HG02610 (cell line): ENCODE results near the gene FAM174B.

Source experiments
- ATAC-seq: cut with Tn5 transposase; IDR thresholded peaks from one replicate; pipeline ENCODE4 v1.9.1; 2021; ENCODE audit warnings: mild to moderate bottlenecking, moderate library complexity; ENCODE audit not compliant: unreplicated experiment

Gene FAM174B

DNA sequence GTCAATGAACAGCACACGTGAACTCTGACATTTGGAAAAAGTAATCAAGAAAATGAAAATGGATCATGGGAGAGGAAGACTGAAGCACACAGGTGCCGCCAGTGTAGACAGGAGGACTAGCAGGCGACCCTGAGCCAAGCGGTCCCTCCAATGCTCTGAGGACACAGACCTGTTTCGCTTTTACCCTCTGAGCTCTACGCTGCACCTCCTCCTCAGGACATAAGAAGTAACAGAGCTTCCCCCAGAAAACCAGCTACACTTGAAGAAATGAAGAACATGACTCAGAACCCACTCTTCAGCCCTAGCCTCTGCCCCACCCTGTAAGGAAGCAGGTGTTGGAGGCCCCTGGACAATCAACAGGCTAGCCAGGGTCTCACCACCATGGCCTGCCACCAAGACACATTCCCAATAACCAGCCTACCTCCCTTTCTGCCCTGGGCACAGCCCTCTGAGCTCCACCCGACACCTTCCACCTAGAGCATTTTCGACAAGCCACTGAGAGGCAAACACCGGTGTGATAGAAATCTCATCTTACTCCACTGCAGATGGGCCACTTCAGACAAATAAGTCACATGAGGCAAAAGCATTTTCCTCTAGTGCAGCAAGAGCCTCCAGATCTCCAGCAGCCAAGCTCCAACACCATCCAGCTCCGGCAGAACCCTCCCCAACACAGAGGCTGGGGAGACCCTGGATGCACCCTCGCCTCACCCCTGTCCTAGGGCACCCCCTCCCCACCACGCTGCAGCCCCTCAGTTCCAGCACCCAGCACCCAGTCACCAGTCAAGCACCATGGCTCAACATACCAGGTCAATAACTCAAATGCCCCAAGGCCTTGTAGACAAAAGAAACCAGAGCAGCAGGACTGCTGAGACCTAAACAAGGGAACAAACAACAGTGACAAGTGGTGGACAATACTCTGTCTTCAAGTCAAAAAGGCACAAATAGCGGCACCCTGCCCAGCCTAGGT is 11.4 kb downstream of the FAM174B start:
- ATAC-seq = peak; percentile 71

- no peak for ATAC-seq
Measured at GRCh38 chr15:92638709-92639365, 16.7 kb downstream of the FAM174B start.

DNA sequence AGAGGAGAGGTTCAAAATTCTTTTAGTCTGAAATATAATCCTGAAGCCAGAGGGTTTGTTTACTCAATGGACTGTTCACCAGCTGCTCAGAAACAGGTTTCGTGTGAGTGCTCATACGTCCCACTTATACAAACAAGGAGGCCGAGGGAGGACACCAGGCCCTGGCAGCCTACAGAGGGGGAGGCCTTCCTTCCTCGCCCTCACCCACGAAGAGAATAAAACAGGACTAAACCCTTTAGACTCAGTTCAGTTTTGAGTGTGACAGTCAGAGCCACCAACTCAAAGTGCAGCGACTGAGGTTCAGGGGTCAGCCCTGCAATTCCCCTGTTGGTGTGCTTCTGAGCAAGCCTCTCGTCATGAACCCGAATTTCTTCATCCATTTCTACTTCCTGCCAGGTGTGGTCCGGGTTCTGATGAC is 17.3 kb downstream of the FAM174B start:
- peak; percentile 34 for ATAC-seq

DNA sequence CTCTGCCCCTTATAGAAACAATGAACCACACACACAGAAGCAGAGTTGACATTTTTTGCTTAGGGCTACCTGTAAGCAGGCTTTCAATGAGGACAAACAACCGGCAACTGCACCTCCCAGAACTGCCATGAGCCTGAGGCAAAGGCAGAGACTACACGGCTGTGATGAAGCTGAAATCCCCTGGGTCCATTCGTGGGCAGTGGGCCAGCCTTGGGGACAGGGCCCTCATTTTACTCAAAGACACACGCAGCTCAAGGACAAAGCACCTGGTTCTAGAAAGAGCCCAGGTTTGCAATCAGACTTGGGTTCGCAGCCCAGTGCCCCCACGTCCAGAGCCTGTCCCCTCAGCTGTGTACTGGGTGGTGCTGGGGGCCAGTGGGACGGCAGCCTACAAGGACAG is 17.9 kb downstream of the FAM174B start:
- no peak for ATAC-seq

- ATAC-seq = no peak
Measured at GRCh38 chr15:92636908-92637481, 18.6 kb downstream of the FAM174B start.

GRCh38 chr15:92636401-92636907 is 19.1 kb downstream of the FAM174B start:
- no peak for ATAC-seq

- ATAC-seq = no peak
Measured at GRCh38 chr15:92634671-92635201, 20.8 kb downstream of the FAM174B start.

GRCh38 chr15:92634060-92634459 is 21.5 kb downstream of the FAM174B start:
- ATAC-seq = no peak

GRCh38 chr15:92633418-92633817 is 22.2 kb downstream of the FAM174B start:
- no peak for ATAC-seq

- ATAC-seq = no peak
Measured at GRCh38 chr15:92633001-92633400, 22.6 kb downstream of the FAM174B start.

DNA sequence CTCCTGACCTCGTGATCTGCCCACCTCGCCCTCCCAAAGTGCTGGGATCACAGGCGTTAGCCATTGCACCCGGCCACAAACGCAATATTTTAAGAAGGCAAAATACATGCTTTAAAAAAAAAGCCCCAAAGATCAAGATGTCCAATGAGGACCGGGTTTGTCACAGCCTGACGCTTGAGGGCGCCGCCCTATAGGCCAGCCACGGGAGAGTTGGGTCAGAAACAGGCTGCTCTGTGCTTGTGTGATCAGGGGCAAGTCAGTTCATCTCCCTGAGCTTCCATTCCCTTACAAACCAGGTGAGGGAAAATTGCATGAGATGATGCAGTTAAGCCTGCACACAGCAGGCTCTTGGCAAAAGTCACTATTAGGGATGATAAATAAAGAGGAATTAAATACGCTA is 23.9 kb downstream of the FAM174B start:
- no peak for ATAC-seq

- peak; percentile 33 for ATAC-seq
Measured at GRCh38 chr15:92629975-92630626, 25.5 kb downstream of the FAM174B start.

DNA sequence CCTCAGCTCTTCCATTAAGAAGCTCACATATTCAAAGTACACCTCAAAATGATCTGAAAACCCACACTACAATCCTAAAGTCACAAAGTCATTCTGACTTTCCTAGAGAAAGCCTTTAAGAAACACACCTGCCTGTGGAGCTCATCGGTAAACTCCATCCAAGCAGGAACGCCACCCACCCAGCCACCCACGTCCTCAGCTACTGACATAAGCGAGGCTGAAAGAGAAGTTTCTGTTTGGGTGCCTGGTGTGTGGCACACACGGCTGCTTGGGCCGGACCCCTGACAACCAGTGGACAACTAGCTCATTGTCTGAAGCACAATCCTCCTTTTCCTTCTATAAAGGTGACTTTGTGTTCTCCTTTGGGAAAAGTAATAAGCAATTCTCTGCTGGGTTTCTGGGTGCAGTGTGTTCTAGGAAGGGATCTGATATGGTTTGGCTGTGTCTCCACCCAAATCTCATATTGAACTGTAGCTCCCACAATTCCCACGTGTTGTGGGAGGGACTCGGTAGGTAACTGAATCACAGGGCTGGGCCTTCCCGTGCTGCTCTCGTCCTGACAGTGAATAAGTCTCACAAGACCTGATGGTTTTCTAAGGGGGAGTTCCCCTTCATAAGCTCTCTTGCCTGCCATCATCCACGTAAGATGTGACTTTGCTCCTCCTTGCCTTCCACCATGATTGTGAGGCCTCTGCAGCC is 26.1 kb downstream of the FAM174B start:
- ATAC-seq = peak; percentile 25

- no peak for ATAC-seq
Measured at GRCh38 chr15:92627014-92627413, 28.6 kb downstream of the FAM174B start.

- peak; percentile 79 for ATAC-seq
Measured at GRCh38 chr15:92625251-92625980, 30.2 kb downstream of the FAM174B start.

- ATAC-seq = no peak
Measured at GRCh38 chr15:92624401-92624991, 31.1 kb downstream of the FAM174B start.

GRCh38 chr15:92623435-92623834 is 32.1 kb downstream of the FAM174B start:
- no peak for ATAC-seq

DNA sequence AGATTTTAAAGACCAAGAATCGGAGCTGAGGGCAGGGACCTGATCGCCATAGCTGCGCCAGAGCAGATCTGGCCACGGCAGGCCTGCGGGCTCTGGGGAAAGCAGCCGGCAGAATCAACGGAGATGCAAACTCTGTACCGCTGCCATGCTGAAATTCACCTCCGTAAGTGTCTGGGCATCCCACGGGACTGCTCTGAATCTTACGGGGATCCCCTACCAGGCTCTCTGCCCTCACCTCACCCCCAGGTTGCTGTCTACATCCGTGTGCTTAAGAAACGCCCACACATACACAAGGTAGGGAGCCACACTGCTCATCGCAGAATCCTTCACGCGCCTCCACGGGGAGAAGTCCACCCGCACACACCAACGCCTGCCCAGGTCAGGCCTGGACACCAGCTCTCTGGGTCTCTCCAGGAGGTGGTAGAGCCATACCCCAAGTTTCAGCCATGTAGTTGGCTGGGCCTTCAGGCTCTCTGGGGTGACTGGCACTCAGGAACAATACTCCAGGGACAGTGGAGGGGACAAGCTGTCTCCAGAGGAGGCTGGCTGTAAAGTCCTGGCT is 33.5 kb downstream of the FAM174B start:
- no peak for ATAC-seq

GRCh38 chr15:92620991-92621390 is 34.6 kb downstream of the FAM174B start:
- no peak for ATAC-seq
